ENCODE results near the gene ZNF384. TPM values are rescaled to one million over a fixed set of nuclear protein-coding genes. Genes with fewer than 3 reads are reported as not detected.

Gene ZNF384
- total RNA-seq, 1 donor from 2014 or later, result 32.7 TPM

DNA sequence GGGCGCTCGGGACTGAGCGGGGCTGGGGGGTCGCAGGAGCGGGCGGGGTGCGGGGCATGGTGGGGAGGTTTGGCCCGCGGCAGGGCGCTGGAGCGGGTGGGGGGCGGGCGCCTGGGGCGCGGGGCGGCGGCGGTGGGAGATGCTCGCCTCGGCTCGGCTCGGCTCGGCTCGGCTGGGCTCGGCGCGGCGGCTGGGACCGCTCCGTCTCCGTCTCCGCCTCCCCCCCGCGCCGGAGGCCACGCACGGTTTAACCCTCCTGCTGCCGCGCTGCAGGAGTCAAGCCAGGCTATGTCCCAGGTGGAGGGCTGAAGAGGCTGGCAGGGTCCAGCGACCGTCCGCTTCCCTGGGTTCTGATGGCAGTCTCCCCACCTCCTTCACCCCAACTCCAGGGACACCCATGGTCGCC is 11.5 kb upstream of the ZNF384 start, which contains the start of gene PIANP:
PIANP (minus strand) TSS at position 170 of the 406 bp plus-strand sequence. CDS start 2,754 bp downstream, outside the sequence.
- DNase-seq (ENCODE audit: low spot score), result no peak
- intact Hi-C loops (cut with DNase I), result no loop called here

DNA sequence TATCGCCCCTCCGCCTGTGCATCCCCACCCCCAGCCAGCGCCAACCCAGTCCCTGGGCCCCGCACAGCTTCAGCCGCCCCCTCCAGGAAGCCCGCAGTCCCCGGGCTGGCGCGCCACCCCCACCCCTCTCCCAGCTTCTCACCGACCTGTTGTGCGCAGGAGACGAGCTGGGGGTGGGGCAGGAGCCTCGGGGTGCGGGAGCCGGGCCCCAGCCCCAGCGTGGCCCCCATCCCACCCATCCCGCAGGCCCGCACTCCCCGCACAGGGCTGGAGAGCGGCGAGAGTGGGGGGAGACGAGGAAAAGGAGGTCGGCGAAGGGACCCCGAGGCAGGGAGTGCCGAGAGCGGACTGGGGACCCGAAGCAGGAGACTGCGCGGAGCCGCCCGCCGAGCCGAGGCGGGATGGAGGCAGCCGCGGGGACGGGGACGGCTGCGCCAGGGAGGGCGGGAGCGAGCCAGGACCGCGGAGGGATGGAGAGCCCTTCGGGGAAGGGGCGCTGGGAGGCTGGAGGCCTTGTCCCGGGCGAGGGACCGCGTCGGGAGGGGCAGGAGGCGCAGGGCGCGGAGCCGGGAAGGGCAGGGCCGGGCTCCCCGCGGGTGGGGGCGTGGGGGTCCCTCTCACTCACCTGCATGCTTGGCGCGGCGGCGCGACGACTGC is 10.9 kb upstream of the ZNF384 start:
- DNase-seq (ENCODE audit: low spot score), result no peak
- intact Hi-C loops (cut with DNase I), result no loop called here

DNA sequence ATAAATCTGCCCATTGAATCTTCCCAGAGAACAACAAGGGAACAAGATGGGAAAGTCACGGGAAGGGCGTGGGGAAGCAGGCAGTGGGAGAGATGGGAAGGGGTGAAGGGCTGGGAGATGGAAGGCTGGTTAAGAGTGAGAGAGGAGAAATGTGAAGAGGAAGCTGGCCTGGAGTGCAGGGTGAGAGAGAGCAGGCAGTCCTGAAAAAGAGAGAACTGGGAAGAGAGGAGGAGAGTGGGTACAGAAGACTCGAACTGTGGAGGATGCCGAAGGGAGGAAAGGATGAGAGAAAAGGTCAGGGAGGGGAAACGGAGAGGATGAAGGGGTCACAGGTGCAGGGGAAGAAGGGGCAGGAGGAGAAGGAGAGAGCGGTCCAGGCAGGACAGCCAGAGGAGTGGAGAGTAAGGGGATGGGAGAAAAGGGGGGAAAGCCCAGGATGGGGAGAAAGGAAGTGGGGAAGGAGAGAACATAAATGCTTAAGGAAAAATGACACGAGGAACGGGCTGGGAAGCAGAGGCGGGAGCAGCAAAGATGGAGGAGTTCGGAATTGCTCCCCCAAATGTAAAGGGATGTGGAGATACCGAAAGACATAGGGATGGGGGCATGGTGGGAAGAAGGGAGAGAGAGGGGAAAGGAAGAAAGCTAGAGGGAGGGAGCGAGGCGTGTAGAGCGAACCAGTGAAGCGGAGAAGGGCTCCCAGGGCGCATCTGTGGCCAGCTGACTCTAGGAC is 10.2 kb upstream of the ZNF384 start:
- intact Hi-C loops (cut with DNase I), result no loop called here
- no peak for DNase-seq (ENCODE audit: low spot score)

DNA sequence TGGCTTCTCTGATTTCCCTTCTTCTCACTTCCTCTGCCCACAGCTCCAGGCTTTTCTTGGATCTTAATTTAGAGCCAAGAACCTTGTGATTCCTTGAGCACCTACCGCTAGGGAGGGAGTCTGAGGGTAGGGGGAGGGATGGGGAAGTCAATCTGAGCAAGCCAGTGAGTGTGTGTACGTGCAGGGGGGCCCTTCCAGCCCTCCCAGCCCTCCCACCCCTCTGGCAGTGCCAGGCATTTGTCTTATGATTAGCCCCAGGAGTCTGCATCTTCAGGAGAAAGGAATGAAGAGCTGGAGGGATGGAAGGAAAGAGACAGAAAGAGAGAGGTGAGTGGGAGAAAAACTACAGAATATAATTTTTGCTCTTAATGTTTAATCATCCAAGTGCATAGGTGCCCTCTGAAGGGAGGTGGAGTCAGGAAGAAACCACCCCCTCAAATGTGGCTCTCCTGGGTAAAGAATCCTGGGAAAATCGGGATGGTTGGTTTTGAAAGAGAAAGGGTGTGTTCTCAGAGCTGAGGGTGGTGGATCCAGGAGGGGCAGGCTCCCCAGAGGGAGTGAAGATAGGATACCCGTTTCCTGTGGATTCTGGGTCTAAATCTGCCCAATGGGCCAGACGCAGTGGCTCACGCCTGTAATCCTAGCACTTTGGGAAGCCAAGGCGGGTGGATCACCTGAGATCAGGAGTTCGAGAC is 9.3 kb upstream of the ZNF384 start:
- DNase-seq (ENCODE audit: low spot score), result no peak
- intact Hi-C loops (cut with DNase I), result no loop called here

DNA sequence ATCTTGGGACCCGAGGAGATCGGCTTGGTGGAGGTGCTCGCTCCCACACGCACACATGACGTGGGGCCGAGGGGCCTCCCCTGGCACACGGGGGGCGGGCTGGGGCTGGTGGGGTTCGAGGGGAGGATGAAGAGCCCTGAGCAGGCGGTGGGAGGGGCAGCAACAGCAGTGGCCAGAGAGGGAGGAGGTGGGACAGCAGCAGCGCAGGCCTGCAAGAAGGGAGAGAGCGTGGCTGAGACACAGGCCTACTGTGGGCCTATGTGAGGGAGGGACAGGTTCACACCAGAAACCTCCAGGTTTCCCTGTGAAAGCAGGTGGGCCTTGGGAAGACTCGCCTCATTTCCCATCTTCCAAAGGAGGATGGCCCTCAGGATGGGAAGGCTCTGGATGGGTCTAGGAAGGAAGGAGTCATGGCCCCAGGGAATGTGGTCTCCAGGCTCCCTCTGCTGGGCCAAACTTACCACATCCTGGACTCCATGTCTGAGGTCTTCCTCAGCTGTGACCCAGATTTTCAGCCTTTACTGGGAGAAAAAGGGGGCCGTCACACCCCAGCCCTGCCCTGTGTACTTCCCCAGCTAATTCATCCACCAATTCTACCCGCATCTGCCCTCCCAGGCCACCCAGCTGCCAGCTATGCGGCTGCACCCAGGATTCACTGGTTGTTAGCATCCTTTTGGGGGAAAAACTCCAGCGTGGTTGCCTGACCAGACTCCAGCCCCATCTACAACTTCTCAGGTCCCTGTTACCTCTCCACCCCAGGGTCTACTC is 8.6 kb upstream of the ZNF384 start:
- DNase-seq (ENCODE audit: low spot score), result no peak
- intact Hi-C loops (cut with DNase I), result no loop called here

DNA sequence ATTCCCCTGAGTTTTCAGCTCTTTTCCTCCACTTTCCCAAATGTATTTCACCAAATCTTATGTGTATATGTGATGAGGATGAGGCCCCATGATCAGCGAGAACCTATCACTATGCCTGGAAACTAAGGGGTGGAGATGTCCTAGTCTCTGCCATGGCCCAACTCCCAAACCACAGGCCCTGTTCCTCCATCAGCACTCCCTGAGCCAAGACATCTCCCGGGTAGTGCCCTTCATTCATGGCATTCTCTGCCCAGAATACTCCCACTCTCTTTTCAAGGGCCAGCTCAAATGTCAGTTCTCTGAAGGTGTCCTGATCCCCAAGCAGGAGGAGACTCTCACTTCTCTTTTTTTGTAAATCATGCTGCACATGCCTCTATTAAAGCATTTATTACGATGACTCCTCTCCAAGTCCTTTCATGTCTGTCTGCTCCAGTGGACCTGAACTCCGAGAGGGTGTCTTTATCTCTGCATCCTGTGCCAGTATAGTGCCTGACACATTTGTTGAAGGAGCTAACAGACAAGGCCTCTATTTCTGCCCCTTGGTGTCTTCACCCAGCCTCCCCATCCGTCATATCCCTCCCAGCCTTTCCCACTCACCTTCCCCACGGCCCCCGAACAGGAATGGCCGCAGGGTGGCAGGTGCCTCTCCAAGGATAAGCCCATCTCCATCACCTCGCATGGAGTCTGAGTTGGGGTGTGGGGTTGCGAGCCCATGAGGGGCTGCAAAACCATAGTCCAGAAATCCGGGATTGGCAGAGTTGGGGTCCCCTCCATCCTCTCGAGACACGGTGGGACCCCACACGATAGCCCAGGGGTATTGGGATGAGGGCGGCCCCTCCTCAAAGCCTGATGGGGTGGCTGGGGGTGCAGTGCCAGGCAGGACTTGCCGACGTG is 7.8 kb upstream of the ZNF384 start:
- intact Hi-C loops (cut with DNase I), result no loop called here

DNA sequence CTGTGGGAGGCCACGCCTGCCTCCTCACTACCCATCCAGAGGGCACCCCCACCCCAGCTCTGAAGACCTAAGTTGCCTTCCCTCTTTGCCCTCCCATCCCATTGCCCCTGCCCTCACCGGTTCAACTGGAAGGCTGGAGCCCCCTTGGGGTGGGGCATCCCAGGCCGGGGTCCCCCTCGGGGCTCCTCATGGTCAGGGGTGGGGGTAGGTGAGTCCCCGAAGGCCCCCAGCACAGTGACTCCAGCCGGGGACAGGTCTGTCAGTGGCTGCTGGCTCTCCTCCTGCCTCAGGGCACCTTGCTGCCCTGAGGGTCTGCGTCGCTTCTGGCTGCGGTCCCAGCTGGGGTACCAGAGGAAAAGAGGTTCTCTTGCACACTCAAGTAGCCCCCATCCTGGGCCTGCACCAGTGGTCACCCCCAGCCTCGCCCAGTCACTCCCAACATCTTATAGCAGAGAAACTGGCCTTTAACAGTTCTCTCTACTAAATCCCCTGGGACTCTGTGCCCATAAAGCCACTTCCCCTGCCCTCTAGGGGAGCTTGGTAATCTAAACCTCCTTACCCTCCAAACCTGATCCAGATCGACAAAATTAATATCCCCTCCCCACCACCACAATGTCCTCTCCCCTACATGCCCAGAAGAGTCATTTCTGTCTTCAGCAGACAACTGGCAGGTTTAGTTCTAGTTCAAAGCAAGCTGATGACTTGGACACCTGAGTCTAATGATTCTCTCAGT is 6.3 kb upstream of the ZNF384 start:
- intact Hi-C loops (cut with DNase I), result no loop called here

More for the DNA sequence above, 7.8 kb upstream of the ZNF384 start:
- DNase-seq (ENCODE audit: low spot score), result no peak

DNA sequence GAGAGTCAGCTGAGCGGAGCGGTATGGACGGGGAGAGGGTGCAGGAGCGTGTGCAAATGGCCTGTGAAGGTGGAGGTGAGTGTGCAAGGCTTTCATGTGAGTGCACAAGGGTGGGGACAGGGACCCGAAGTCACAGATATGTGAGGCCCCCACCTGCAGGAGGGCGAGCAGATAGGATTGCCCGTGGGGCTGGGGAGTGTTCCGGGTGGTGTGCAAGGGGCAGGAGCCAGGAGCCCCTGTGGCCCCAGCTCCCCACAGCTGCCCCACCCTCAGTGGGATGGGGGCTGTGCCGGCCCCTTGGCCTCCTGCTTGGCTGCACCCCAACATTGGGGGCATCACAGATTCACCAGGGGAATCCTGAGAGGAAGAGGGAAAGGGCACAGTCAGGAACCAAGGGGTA is 5.5 kb upstream of the ZNF384 start:
- intact Hi-C loops (cut with DNase I), result no loop called here

More for the DNA sequence above, 6.3 kb upstream of the ZNF384 start:
- no peak for DNase-seq (ENCODE audit: low spot score)

DNA sequence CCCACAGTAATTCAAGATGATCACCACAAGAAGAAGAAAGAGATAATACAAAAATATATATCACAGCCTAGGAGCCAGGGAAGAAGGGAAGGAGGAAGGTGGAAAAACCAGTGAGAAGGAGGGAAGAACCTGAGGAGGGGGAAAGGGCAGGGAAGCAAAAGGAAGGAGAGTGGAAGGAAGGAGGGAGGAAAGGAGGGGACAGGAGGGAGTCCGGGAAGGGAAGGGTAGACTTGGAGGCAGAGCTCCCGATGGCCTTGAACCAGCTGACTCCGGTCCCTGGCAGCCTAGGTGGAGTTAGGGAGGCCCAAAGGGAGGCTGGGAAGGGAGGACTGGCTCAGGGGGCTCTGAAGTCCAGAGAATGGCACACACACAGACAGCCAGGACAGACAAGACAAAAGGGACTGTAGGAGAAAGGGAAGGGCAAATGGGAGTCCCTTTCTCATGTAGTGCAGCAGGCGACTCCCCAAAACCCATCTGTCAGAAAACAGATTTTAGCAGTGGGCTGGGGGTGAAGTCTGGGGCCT is 4.7 kb upstream of the ZNF384 start:
- intact Hi-C loops (cut with DNase I), result no loop called here
- no peak for DNase-seq (ENCODE audit: low spot score)

More for the DNA sequence above, 5.5 kb upstream of the ZNF384 start:
- DNase-seq (ENCODE audit: low spot score), result no peak

DNA sequence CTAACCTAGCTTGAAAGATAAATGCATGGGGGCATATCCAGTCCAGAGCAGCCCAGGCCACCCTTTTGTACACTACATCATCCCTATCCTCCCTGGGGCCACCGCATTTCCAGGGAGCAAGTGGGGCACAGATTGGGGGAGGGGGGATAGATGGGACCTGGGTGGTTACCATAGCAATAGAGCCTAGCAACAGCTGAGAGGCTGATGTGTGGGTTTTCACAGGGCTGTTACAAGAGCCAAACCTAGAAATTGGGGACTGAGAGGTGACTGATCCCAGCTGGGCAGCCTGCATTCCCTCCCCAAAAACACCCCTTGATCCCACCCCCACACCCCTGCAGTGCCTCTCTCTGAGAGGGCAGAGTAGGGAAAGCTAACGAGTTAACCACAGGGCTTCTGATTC is 3.7 kb upstream of the ZNF384 start:
- no peak for DNase-seq (ENCODE audit: low spot score)
- intact Hi-C loops (cut with DNase I), result no loop called here

DNA sequence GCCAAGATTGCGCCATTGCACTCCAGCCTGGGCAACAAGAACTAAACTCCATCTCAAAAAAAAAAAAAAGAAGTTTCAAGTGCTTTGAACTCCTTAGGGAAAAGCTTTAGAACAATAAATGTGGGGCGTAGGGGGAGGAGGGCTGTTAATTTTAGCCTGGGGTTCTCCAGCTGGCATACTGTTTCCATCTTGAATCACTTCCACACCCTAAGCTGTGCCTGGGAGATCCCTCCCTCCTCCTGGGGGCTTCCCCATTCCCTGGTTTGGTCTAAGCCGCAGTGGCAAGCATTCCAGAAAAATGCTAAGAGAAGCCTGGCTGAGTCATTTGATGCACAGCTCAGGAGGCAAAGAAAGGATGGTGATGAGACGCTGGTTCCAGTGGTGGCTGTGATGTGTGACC is 2.3 kb upstream of the ZNF384 start:
- no peak for DNase-seq (ENCODE audit: low spot score)
- intact Hi-C loops (cut with DNase I), result no loop called here

DNA sequence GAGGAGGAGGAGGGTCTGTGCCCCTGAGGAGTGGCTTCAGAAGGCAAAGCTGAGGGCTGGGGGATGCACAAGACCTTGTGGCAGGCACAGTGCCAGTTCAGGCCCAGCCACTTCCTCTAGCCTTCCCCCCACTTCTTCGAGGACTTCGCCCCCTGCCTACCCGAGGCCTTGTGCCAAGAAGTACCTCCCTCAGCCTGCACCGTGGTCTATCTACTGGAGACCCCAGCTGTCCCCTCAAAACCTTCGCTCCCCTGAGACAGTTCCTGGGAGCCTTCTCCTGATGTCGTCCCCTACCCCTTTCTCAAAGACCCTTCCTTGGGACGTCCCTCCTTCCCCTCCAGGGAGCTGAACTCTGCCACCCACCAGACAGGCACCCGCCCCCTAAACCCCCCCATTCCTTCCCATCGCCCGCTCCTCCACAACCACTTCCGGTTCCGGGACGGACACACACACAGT is 604 bp downstream of the ZNF384 start:
- DNase-seq (ENCODE audit: low spot score), result no peak
- intact Hi-C loops (cut with DNase I), result loop anchor here (5.0 to 10.0 kb wide), 2 partner anchors 71 to 286 kb away; partner anchors contain the start of genes EMG1 and PHB2

DNA sequence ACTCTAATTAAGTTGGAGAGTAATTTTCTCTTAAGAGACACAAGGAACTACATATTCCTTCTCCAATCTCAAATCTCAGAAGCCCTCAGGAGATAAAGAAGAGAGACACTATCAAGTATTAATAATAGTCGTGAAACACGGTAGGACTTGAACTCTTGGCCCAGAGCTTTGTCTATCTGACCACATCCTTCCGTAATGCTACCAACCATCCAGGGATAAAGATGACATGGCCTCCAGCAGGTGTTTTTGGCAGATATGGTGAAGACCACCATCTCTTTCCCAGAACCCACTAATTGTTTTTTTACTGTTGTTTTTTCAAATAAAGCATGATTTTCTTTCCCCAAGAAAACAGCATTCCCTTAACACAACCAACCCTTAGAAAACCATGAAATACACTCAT is 3.4 kb downstream of the ZNF384 start:
- no peak for DNase-seq (ENCODE audit: low spot score)
- intact Hi-C loops (cut with DNase I), result loop anchor here (5.0 to 10.0 kb wide), 2 partner anchors 69 to 289 kb away; partner anchors contain the start of genes EMG1 and PHB2

DNA sequence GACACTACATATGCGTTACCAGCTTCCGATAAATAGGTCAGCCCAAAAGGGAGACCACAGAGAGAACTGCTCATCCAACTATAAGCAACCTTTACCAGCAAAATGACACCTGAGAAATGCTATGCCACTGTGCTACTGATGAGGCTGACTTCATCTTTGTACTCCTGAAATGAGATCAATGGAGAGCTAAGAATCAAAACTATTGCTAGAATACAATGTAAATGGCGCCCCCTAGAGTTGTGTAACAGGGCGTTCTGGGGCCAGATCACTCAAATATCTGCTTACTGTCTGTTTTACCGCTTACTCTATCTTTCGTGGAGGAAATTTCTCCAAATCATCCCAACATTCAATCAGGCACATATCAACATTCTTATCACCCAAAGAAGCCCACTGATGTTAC is 4.6 kb downstream of the ZNF384 start:
- no peak for DNase-seq (ENCODE audit: low spot score)
- intact Hi-C loops (cut with DNase I), result loop anchor here (5.0 to 10.0 kb wide), 2 partner anchors 67 to 290 kb away; partner anchors contain the start of genes EMG1 and PHB2

DNA sequence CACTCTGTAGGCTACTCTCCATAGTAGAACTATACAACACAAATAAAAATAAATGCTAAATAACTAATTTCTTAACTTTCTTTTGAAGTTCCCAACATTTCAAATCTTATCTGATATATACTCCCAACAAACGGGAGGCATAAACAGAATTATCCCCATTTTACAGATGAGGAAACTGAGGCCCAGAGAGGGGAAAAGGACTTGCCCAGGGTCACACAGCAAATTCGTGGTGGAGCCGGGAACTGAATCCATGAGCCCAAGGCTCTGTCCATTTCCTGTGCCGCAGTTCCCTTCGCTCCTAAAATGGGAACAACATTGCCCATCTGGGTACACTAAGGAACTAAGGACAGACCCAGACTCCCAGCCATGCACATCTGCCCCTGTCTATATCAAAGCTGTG is 12.2 kb downstream of the ZNF384 start:
- no peak for DNase-seq (ENCODE audit: low spot score)
- intact Hi-C loops (cut with DNase I), result no loop called here

DNA sequence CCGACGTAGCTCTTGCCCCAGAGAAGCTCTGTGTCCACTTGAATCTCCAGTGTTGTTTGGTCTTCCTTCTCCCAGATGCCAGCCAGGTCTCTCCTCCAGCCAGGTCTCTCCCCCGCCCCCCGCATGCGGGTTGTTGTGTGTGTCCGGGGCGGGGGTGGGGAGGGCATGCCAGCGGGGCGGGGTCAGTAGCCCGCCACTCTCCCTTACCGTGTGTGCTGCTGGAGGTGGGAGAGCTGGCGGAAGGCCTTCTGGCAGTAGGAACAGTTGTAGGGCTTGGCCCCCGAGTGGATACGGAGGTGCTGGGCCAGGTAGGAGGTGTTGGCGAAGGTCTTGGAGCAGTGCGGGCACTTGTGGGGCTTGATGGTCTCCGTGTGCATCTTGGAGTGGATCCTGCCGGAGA is 17.0 kb downstream of the ZNF384 start:
- no peak for DNase-seq (ENCODE audit: low spot score)

DNA sequence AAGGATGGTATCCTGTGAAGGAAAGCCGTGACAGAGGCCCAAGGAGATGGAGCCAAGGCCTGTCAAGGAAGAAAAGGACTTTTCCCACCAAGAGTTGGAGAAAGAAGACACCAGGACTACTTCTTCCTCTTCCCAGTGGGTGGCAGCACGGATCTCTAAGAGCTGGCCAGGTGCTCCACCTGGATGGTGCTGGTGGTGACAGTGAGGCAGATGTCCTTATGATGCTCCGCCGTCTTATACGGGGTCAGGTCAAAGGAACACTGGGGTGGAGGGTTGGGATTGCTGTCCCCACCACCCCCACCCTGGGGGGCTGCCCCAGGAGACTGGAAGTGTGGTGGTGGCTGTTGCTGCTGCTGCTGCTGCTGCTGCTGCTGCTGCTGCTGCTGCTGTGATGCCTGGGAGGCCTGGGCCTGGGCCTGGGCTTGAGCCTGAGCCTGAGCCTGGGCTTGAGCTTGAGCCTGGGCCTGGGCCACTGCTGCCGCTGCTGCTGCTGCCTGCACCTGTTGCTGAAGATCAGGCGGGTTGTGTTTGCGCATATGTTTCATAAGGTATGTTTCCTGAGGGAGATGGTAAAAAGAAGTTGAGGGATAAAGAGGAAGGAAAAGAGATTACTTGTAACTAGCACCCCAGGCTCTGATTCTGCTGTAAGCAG is 21.5 kb downstream of the ZNF384 start:
- intact Hi-C loops (cut with DNase I), result no loop called here
- no peak for DNase-seq (ENCODE audit: low spot score)

More for the DNA sequence above, 17.0 kb downstream of the ZNF384 start:
- intact Hi-C loops (cut with DNase I), result no loop called here

All from cardiac septum (tissue), 1 donor.